GM06990 (cell line): ENCODE data around the gene SLC30A2.

Experiments
- DNase-seq: peaks from one replicate; pipeline ENCODE4 v3.0.0-alpha.2; 2011; ENCODE audit not compliant: insufficient read length; ENCODE audit errors: extremely low read depth
- H3K27me3 ChIP-seq: replicated peaks from 2 replicates; pipeline ENCODE4 v1.6.0; 2011; ENCODE audit warnings: low read length; ENCODE audit not compliant: control insufficient read depth, insufficient read depth
- H3K36me3 ChIP-seq: 2 replicates; pipeline ENCODE4 v1.5.1; 2011; ENCODE audit warnings: low read length; ENCODE audit not compliant: control insufficient read depth, insufficient read depth
- H3K4me3 ChIP-seq: replicated peaks from 2 replicates; pipeline ENCODE4 v1.5.1; 2011; ENCODE audit warnings: low read depth, mild to moderate bottlenecking, control low read depth, low read length
- TF ChIP-seq, protein P1 (sequence below): IDR thresholded peaks from 2 replicates; pipeline ENCODE4 v1.5.1; 2011; ENCODE audit warnings: low read length, control low read depth, mild to moderate bottlenecking, inconsistent platforms; ENCODE audit not compliant: insufficient read depth, poor library complexity, severe bottlenecking

The SLC30A2 gene

DNA sequence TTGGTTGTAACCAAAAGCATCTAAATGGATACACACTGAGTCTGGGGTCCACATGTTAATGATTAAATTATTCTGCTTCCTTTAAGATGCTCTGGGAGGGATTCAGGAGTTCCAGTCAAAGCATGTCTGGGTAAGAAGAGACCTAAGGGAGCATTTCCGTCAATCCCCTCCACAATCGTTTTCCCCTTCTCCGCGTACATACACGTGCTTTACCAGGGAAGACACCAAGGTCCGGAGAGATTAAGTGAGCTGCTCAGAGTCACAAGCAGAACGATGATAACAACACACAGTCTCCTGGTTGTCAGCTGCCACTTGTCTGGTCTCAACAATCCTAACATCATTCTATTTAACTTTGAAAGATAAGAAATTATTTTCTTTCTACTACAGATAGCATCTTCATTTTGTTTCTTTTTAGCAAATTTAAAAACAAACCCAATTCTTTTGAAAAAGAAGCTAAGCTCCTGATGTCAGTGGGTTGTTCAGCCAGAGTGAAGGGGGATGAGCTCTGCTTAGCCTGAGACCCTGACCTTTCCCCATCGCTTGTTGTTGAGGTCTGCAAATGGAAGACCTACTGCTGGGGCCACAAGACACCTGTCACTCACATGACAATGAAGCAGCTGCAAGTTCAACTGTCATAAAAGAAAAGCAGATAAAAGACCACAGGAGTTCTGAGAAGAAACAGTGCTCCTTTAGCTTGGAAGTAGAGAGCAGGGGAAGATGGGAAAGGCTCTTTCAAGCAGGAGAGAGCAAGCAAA lies 52.5 kb downstream of the SLC30A2 start:
- TF ChIP-seq, protein P1, sequence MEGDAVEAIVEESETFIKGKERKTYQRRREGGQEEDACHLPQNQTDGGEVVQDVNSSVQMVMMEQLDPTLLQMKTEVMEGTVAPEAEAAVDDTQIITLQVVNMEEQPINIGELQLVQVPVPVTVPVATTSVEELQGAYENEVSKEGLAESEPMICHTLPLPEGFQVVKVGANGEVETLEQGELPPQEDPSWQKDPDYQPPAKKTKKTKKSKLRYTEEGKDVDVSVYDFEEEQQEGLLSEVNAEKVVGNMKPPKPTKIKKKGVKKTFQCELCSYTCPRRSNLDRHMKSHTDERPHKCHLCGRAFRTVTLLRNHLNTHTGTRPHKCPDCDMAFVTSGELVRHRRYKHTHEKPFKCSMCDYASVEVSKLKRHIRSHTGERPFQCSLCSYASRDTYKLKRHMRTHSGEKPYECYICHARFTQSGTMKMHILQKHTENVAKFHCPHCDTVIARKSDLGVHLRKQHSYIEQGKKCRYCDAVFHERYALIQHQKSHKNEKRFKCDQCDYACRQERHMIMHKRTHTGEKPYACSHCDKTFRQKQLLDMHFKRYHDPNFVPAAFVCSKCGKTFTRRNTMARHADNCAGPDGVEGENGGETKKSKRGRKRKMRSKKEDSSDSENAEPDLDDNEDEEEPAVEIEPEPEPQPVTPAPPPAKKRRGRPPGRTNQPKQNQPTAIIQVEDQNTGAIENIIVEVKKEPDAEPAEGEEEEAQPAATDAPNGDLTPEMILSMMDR: no peak
- Histone ChIP-seq H3K4me3 (no peak overlapping the region), H3K27me3 (no peaks in the 10 kb centered on the region), H3K36me3 (peaks cover 4% of the 10 kb centered on the region)
- no peak for DNase-seq

DNA sequence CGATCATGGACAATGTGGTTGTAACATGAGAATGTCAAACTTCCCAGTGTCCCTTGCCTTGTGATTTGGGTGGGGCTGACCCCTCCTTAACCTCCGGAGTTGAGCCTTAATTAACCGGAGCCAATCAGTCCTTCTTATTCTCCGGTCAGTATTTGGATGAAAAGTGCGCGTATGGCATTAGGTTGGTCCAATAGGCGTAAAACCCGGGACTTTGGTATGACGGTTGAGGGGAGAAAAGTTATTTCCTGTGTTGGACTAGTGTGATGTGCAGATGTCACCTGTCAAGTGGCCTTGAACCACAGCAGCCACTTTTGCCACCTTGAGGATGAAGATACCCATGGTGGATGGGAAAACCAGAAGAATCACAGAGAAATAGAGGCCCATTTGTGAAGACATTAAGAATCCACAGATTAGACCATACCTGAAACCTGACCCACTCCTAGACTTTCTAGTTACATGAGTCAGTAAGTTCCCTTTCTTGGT lies 53.2 kb downstream of the SLC30A2 start:
- H3K4me3 ChIP-seq: no peak overlapping the region
- no peak for DNase-seq
- H3K36me3 ChIP-seq: peaks cover 4% of the 10 kb centered on the region
- H3K27me3 ChIP-seq: no peaks in the 10 kb centered on the region
- TF ChIP-seq, protein P1: no peak

DNA sequence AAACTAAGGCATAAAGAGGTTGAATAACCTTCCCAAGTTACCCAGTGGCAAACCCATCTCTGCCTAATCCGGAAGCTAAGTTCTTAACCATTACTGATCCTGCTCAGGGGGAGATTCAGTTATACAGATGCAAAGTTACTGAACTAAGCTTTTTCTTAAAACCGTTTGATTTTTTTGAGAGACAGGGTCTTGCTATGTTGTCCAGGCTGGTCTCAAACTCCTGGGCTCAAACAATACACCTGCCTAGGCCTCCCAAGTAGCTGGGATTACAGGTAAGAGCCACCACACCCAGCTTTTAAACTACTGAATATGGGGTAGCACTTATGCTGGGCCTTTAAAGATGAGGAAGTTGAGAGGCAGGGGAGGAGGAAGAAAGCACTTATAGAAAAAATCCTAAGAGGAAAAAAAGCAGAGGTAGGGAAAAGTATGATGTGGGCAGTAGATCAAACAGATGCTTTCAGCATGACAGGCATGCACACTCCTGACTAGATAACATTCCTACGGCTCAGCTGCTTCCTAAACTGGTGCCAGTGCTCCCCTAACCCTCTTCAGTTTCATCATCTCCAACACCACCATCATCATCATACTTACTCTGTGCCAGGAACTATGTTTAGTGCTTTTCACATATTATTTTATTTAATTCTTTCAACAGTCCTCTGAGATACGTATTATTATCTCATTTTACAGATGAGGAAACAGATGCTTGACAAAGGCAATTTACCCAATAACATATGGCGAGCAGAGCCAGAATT lies 53.8 kb downstream of the SLC30A2 start:
- peaks cover 4% of the 10 kb centered on the region for H3K36me3 ChIP-seq
- no peak overlapping the region for H3K4me3 ChIP-seq
- TF ChIP-seq, protein P1: no peak
- no peak for DNase-seq
- no peaks in the 10 kb centered on the region for H3K27me3 ChIP-seq

DNA sequence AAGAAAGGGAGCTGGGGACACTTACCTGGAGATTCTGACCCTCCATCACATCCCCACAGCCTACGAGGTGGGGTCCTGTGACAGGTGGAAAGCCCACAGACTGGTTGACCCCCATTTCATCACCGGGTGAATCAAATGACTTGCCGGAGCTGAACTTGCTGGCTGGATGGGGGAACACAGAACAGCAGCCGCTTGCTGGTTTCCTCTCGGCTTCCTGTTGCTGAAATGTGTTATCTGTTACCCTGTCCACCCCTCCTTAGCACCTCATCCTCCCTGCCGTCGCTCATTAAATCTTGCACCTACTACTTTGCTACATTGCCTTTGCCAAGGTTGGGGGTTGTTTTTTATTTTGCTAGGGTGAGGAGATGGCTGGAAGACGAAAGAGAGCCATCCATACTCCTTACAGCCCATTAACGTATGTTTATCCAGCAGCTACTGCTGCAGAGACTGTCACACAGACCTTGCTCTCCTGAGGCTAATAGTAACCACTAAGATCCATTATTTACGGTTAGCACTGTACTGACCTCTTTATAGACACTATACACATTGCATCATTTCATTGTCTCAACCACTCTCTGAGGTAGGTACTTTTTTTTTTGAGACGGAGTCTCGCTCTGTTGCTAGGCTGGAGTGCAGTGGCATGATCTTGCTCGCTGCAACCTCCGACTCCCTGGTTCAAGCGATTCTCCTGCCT lies 55.1 kb downstream of the SLC30A2 start:
- H3K4me3 ChIP-seq: no peak overlapping the region
- no peaks in the 10 kb centered on the region for H3K27me3 ChIP-seq
- H3K36me3 ChIP-seq: peaks cover 6% of the 10 kb centered on the region
- no peak for DNase-seq
- TF ChIP-seq, protein P1: no peak

DNA sequence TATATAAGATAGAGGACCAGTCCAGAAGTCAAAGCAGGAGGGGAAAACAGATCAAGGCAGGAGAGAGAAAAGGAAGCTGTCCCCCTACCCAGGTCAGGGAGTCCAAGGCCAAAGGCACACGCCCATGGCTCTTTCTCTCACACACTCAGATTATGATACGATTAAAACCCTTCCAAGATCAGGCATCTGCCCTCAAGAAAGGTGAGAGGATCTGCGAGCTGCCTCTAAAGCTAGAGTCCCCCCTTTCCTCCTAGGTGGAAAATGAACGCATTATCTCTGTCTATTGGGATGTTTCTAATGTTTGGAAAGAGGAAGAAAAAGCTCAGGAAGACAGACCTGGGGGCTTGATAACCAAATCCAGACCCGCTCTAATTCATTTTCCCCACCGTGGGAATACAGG lies 55.7 kb downstream of the SLC30A2 start:
- Histone ChIP-seq H3K4me3 (no peak overlapping the region), H3K27me3 (no peaks in the 10 kb centered on the region), H3K36me3 (peaks cover 6% of the 10 kb centered on the region)
- TF ChIP-seq, protein P1: no peak
- no peak for DNase-seq
